NCI-H2029 (cell line): ENCODE results near the gene EGLN2.
A peak's percentile ranks its signal among the peaks of the same experiment; 100 is the strongest.
"Not testable (repeated sequence)": the region's sequence is repeated elsewhere in the genome, so short reads cannot be mapped to it uniquely, and the experiment has no call there.

Experiments used
- DNase-seq: peaks from one replicate; lab custom pipeline; 2025; lab: John Stamatoyannopoulos, UW

EGLN2 gene

GRCh38 chr19:40798683-40799557, at the start of gene EGLN2:
TSS of gene EGLN2 (plus strand) at chr19:40799191. CDS start at chr19:40800573, 1,382 bp downstream.
- peak; percentile 99 for DNase-seq

- peak; percentile 100 for DNase-seq
These were observed 48.7 kb upstream of the EGLN2 start, which contains the start of gene ACTMAP for GRCh38 chr19:40750058-40750873. TSS of gene ACTMAP (minus strand) at chr19:40750477. CDS start at chr19:40749803, 674 bp downstream.

- DNase-seq = peak; percentile 98
These were observed 48.0 kb upstream of the EGLN2 start, which contains the start of gene SNRPA for GRCh38 chr19:40750874-40751537. TSS of gene SNRPA (plus strand) at chr19:40751203. CDS start at chr19:40751409, 206 bp downstream.

GRCh38 chr19:40752257-40752781, 46.7 kb upstream of the EGLN2 start:
- no peak for DNase-seq

- no peak for DNase-seq
These were observed 44.3 kb upstream of the EGLN2 start for GRCh38 chr19:40754611-40755247.

- DNase-seq = no peak
These were observed 43.8 kb upstream of the EGLN2 start for GRCh38 chr19:40755248-40755624.

- no peak for DNase-seq
These were observed 43.2 kb upstream of the EGLN2 start for GRCh38 chr19:40755791-40756190.

GRCh38 chr19:40756502-40757110, 42.4 kb upstream of the EGLN2 start:
- DNase-seq = no peak

- no peak for DNase-seq
These were observed 40.5 kb upstream of the EGLN2 start for GRCh38 chr19:40758491-40758890.

GRCh38 chr19:40759352-40759751, 39.6 kb upstream of the EGLN2 start:
- no peak for DNase-seq

- no peak for DNase-seq
These were observed 36.1 kb upstream of the EGLN2 start for GRCh38 chr19:40762754-40763470.

GRCh38 chr19:40763526-40763925, 35.5 kb upstream of the EGLN2 start:
- DNase-seq = no peak

GRCh38 chr19:40763963-40764362, 35.0 kb upstream of the EGLN2 start:
- DNase-seq = no peak

- not testable (repeated sequence) for DNase-seq
These were observed 32.6 kb upstream of the EGLN2 start for GRCh38 chr19:40766385-40766784.

GRCh38 chr19:40768869-40769268, 30.1 kb upstream of the EGLN2 start:
- DNase-seq = no peak

GRCh38 chr19:40771101-40771862, 27.7 kb upstream of the EGLN2 start:
- DNase-seq = not testable (repeated sequence)

GRCh38 chr19:40774916-40775631, 23.9 kb upstream of the EGLN2 start, which contains the start of gene MIA:
TSS of gene MIA (plus strand) at chr19:40775521. CDS start at chr19:40775543, 22 bp downstream.
- DNase-seq = no peak

- DNase-seq = no peak
These were observed 23.4 kb upstream of the EGLN2 start for GRCh38 chr19:40775632-40776022.

GRCh38 chr19:40776364-40776763, 22.6 kb upstream of the EGLN2 start:
- DNase-seq = no peak
